Neural progenitor cell (in vitro differentiated cells): ENCODE results near the gene USP32.

ENCODE experiments used
- CTCF ChIP-seq: fragments of 200-600 bp; sonication (generic); IDR thresholded peaks from 2 replicates; pipeline ENCODE4 v1.5.1; 2017; ENCODE audit warnings: antibody characterized with exemption, mild to moderate bottlenecking
- EZH2 ChIP-seq: fragments of 200-600 bp; sonication (generic); IDR thresholded peaks from 2 replicates; pipeline ENCODE4 v1.6.1; 2017; ENCODE audit warnings: antibody characterized with exemption, mild to moderate bottlenecking, moderate library complexity
- EZH2phosphoT487 ChIP-seq: fragments of 200-600 bp; sonication (generic); IDR thresholded peaks from 2 replicates; pipeline ENCODE4 v1.6.1; 2017; ENCODE audit warnings: antibody characterized with exemption

- no peak for TF ChIP-seq CTCF
- TF ChIP-seq EZH2 = no peak
- TF ChIP-seq EZH2phosphoT487 = no peak
Observed at GRCh38 chr17:60359415-60359814, 32.5 kb downstream of the USP32 start.
